Fibroblast of skin of abdomen (primary cell): Measurements from ENCODE around the gene HCRTR2.
"Not testable (repeated sequence)": the region's sequence is repeated elsewhere in the genome, so short reads cannot be mapped to it uniquely, and the experiment has no call there.

Source experiments
- DNase-seq: peaks from one replicate; pipeline ENCODE4 v3.0.0-alpha.2; 2013

Gene HCRTR2

GRCh38 chr6:55212156-55212555 is 37.8 kb downstream of the HCRTR2 start:
- peak; percentile 85 for DNase-seq

GRCh38 chr6:55220961-55221360 is 46.6 kb downstream of the HCRTR2 start:
- no peak for DNase-seq

GRCh38 chr6:55227862-55228261 is 53.5 kb downstream of the HCRTR2 start:
- DNase-seq, result no peak

- peak; percentile 54 for DNase-seq
Measured at GRCh38 chr6:55239099-55239498, 64.8 kb downstream of the HCRTR2 start.

DNA sequence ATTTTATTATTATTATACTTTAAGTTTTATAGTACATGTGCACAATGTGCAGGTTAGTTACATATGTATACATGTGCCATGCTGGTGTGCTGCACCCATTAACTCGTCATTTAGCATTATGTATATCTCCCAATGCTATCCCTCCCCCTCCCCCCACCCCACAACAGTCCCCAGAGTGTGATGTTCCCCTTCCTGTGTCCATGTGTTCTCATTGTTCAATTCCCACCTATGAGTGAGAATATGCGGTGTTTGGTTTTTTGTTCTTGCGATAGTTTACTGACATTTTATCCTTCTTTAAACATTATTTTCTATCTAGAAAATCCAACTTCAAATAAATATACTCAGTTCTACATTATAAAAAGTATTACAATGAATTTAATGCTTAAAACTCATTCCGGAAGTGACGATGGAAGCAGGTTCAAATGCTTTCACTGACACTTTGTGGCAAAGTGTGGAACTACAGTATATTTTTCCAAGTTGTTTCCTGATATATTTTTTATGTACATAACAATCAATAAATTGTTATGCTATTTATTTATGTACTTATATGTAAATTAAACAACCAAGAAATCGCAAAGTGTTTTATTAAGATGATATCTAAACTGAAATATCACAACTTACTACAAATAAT is 66.8 kb downstream of the HCRTR2 start:
- peak; percentile 47 for DNase-seq

DNA sequence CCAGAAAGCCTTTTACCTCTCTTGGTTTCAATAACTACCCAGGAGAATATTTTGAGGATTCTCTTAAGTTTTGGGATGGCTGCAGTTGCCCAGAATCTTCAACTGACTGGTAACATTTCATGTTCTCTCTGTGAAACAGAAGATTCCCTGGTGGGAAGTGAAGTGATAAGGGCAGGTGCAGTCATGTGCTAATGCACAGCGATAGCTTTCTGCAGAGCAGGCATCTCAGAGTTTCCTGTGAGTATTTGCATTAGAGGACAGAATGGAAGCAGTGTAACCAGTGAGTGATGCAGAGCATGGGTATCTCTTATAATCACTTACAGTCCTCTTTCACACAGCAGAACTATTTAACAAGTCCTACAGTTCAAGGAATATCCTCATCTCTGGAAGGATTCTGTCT is 76.1 kb downstream of the HCRTR2 start:
- DNase-seq, result no peak

- DNase-seq, result peak; percentile 3
Measured at GRCh38 chr6:55255113-55255512, 80.8 kb downstream of the HCRTR2 start.

GRCh38 chr6:55260181-55260580 is 85.9 kb downstream of the HCRTR2 start:
- DNase-seq, result no peak

GRCh38 chr6:55265409-55266114 is 91.2 kb downstream of the HCRTR2 start:
- no peak for DNase-seq

DNA sequence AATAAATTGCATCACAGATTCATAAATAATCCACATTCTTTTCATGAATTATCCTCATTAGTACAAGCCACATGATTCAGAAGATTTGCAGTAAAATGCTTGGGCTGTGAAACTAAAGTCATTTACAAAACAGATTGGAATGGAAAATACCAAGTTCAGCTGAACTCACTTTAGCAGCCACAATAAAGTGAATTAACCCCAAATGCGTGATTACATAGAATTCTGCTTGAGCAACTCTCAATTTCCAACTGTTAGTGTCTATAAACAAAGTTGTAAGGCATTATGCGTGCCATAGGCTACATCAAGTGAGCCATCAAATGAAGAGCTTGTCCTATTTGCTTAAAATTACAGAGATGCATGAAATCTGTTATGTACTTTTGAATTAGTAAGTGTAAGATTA is 92.6 kb downstream of the HCRTR2 start:
- DNase-seq, result peak; percentile 29

DNA sequence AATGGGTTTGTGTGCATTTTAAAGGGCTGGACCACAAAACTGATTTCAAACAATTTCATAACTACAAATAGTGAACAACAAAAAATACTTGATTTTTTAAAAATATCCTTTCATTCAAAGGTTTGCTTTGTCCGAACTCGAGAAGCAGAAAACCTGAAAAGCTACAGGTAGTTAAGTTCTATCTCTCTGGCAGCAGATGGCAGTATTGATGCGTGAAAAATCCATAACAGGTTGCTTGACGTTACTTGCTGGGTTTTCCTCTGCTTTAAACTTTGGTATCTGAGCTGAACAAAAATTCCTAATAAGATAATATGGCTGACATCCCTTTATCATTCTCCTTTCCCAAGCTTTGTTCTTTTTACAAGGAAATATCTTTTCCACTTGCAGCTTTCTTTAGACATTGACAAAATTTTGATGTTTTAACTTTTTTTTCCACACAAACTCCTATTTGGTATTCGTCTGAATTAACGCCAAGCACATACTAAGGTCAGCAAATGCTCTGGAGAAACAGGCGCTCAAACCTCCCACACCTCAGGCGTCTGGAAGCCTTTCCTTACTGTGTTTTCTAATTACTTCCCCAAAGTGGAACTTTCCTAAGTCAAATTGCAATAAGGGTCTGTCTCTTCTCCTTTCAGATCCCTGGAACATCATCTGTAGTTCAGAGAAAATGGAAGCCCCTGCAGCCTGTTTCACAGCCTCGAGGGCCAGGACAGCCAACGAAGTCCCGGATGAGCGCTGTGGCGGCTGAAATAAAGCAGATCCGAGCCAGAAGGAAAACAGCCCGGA is 102.6 kb downstream of the HCRTR2 start:
- peak; percentile 67 for DNase-seq

GRCh38 chr6:55277646-55278045 is 103.3 kb downstream of the HCRTR2 start:
- DNase-seq, result no peak

DNA sequence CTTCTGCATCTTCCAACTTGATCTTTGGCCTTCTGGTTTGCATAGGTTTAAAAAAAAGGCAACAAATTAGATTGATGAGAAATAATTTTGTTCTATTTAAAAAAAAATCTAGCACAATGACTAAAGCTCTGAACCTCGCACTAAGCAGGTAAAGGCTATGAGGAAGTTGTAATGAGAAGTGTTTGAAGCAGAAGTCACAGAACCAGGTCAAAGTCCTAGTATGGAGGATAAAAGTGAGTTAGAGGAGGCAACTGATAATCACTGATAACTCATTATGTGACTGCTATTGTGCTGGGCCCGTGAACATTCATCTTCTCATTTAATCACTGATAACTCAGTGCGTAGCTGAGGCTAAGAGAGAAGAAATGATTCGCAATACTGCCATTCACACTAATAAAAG is 106.9 kb downstream of the HCRTR2 start:
- DNase-seq, result no peak

DNA sequence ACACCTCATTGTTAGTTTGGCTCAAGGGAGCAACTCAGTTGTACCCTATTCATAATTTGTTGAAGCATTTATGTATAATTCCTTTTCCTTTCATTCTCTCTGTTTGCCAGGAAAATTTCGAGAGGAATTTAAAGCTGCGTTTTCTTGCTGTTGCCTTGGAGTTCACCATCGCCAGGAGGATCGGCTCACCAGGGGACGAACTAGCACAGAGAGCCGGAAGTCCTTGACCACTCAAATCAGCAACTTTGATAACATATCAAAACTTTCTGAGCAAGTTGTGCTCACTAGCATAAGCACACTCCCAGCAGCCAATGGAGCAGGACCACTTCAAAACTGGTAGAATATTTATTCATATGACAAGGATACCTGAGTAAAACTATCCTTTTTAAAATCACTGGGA is 107.8 kb downstream of the HCRTR2 start:
- DNase-seq, result no peak

DNA sequence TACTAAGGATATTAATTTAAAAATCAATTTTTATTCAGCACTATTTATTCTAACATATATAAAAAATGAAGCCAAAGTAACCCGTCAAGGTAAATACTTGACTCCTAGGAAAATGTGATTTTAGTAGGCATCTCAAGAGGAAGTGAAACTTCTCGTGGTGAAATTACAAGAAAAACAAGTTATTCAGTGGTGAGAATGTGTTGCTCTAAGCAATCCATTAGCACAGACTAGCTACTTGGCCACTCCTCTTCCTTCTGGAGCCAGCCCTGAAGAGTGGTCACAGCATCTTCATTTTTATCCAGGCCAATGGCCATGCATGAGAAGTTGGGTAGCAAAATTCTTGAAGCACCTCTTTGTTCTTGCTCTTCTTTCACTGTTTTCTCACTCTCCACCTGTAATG is 112.5 kb downstream of the HCRTR2 start:
- DNase-seq, result no peak

DNA sequence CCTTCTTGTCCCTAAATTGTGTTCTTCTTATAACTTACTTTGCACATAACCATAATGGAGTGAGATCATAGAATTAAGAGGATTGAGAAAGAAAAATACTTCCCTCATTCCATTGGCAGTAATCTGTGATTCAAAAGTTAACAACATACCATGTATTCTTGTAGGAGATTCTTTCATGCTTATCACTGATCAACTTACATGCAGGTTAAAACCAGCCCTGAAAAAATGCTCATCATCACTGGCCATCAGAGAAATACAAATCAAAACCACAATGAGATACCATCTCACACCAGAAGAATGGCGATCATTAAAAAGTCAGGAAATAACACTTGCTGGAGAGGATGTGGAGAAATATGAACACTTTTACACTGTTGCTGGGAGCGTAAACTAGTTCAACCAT is 116.4 kb downstream of the HCRTR2 start:
- no peak for DNase-seq

DNA sequence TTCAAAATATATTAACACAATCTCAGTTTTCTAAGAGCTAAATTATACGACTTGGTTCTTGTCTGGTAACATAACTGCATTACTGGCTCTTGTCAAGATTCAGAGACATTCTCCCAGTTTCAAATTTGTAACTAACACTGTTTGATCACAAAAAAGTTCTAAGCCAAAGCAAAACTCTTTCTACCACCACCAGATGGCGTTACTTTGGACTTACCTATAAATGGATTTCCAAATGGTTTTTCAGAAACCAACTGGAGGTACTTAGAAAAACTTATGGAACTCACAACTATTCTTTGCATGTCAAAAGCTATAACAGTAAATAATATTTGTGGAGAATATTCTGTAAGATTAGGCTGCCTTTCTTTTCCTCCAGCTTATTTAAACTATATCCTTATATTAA is 118.8 kb downstream of the HCRTR2 start:
- DNase-seq, result no peak

- not testable (repeated sequence) for DNase-seq
Measured at GRCh38 chr6:55297214-55297613, 122.9 kb downstream of the HCRTR2 start.

- DNase-seq, result no peak
Measured at GRCh38 chr6:55299286-55299985, 125.1 kb downstream of the HCRTR2 start.

DNA sequence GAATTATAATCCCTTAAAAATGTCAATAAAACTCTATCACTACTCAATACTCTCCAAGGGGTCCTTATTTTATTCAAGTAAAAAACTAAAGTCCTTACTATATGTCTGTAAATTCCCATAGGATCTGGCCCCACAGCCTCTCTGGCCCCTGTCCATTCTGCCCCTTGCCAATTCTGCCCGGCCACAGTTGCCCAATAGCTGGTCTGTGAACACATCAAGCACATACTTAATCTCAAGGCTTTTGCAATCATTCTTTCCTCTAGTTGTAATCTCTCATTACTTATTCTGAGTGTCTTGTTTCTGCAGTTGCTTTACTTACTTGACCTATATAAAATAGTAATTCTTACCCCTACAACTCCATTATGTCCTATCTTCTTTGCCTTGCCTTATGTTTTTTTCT is 130.4 kb downstream of the HCRTR2 start:
- no peak for DNase-seq

GRCh38 chr6:55319961-55320695 is 145.8 kb downstream of the HCRTR2 start:
- no peak for DNase-seq

- DNase-seq, result no peak
Measured at GRCh38 chr6:55320696-55321086, 146.4 kb downstream of the HCRTR2 start.
